ENCODE results near the gene PREX1.

The PREX1 gene

DNA sequence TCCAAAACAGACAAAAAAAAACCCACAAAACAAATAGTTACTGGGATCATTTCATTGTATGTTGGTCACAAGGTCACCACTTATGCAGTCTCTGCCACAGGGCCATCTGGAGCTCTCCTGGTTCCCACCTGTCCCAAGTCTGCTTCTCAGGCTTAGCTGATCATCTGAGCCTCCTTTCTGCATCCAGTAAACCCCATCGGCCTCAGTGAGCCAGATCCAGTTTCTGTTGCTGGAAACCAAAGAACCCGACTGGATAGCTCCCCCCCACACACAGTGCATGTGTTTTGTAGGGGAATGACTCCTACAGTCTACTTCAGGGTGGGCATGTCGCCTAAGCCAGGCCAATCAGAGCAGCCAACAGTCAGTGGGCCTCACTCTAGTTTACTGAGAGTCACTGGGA lies 233.3 kb downstream of the PREX1 start:
- DNase-seq (no peak), ATAC-seq (no peak)
- H3K9me3 Mint-ChIP-seq, result peaks cover 4 to 7% of the 10 kb centered on the region in 2 donors
- H3K4me1 Mint-ChIP-seq, result no peaks in the 10 kb centered on the region
- no peak overlapping the region for H3K27ac Mint-ChIP-seq
- no peak overlapping the region for H3K4me3 Mint-ChIP-seq
- H3K27me3 Mint-ChIP-seq, result peaks cover 9% of the 10 kb centered on the region

DNA sequence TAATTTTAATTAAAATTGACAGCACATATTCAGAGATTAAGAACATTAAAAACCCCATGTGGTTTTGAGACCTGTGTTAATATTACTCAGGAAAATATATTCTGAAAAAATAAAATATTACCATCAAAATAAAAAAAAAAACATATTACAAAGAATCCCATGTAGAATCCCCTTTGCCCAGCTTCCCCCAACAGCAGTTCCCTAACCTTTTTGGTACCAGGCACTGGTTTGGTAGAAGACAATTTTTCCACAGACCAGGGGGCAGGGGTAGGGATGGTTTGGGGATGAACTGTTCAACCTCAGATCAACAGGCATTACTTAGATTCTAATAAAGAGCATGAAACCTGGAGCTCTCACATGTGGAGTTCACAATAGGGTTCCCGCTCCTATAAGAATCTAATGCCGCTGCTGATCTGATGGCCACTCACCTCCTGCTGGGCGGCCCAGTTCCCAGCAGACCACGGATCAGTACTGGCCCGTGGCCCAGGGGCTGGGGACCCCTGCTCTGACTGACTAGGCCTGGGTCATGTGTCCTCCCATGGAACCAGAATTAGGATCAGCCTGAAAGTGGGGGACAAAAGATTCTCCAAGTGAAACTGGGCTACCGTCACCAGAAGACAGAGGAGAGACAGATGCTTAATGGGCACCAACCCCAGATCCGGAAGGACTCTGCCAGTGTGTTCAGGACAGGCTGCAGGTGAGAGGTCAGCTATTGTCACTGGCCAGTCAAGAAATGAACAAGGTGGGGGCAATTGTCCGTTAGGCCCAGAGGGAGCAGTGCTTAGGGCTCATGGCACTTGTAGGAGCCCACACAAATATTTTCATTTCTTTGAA lies 235.5 kb downstream of the PREX1 start:
- peaks cover 4 to 7% of the 10 kb centered on the region in 2 donors for H3K9me3 Mint-ChIP-seq
- no peaks in the 10 kb centered on the region for H3K4me1 Mint-ChIP-seq
- no peak for ATAC-seq
- H3K27ac Mint-ChIP-seq, result no peak overlapping the region
- H3K4me3 Mint-ChIP-seq, result no peak overlapping the region
- peaks cover 7% of the 10 kb centered on the region for H3K27me3 Mint-ChIP-seq
- no peak for DNase-seq

DNA sequence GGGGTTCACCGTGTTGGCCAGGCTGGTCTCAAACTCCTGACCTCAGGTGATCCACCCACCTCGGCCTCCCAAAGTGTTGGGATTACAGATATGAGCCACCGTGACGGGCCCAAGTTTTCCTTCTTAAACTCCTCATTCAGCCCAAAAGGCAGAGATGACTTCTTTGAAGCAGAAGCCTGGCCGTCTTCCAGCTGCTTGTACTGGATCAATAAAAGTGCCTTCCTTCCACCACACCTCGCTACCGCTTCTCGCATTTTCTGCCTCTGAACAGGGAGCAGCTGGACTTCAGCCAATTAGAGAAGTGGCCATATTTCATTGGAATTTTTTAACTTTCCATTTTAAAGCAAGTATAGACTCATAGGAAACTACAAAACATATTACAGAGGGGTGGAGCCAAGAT lies 241.1 kb downstream of the PREX1 start:
- H3K9me3 Mint-ChIP-seq, result no peaks in the 10 kb centered on the region
- DNase-seq (no peak), ATAC-seq (no peak)
- no peak overlapping the region for H3K4me3 Mint-ChIP-seq
- H3K27me3 Mint-ChIP-seq, result peaks cover 41% of the 10 kb centered on the region
- no peaks in the 10 kb centered on the region for H3K4me1 Mint-ChIP-seq
- no peak overlapping the region for H3K27ac Mint-ChIP-seq

DNA sequence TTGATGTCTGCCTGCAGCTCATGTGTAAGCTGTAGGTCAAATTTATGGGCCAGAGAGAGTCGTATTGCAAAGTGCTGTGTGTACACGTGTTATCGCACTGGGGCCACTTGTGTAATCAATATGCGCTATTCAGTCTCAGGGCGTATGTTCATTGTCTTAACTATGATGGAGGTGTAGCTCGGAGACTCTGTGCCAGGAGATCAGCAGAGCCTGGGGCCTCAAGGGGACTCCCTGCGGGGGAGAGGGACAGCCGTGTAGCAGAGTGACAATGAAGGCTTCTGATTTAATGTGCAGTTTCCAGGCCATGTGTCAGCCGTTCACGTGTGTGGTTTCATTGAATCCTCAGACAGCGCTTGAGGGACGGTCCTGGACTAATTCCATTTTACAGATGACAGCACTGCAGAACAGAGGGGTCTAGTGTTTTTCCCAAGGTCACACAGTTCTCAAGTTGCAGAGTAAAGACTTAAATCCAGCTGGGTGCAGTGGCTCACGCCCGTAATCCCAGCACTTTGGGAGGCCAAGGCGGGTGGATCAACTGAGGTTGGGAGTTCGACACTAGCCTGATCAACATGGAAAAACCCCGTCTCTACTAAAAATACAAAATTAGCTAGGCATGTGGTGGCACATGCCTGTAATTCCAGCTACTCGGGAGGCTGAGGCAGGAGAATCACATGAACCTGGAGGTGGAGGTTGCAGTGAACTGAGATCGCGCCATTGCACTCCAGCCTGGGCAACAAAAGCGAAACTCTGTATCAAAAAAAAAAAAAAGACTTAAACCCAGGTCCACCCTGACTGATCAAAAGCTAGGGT lies 242.5 kb downstream of the PREX1 start:
- H3K27me3 Mint-ChIP-seq, result peaks cover 41% of the 10 kb centered on the region
- no peak overlapping the region for H3K4me3 Mint-ChIP-seq
- no peak for ATAC-seq
- no peaks in the 10 kb centered on the region for H3K9me3 Mint-ChIP-seq
- H3K27ac Mint-ChIP-seq, result peak overlapping the region in 1 of 2 donors; percentile 59
- no peak for DNase-seq
- H3K4me1 Mint-ChIP-seq, result no peaks in the 10 kb centered on the region

DNA sequence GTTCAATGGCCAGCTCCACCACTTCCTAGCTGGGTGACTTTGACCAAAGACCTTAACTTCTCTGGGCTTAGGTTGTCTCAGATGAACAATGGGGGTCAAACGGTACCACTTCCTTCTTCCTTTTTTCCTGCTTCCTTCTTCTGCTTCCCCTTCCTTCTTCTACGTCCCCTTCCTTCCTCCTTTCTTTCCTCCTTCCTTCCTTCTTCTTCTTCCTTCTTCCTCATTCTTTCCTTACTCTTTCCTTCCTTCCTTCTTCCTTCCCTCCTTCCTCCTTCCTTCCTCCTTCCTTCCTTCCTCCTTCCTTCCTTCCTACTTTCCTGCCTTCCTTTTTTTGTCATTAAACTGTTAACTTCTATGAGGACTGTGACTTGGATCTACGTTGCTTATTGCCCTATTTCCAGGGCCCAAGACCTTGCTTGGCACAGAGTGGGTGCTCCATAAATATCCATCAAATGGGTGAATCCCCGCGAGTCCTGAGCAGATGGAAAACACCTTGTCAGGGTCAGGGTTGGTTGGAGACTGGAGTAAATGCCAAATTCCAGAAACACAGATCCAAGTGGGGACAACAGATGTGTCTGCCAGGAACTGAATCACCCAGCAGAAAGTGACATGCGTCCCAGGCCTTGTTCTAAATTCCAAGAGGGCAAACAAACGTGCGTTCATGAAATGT lies 243.3 kb downstream of the PREX1 start:
- Mint-ChIP-seq H3K27ac (no peak overlapping the region), H3K9me3 (no peaks in the 10 kb centered on the region), H3K27me3 (peaks cover 41% of the 10 kb centered on the region), H3K4me1 (no peaks in the 10 kb centered on the region), H3K4me3 (no peak overlapping the region)
- DNase-seq, result no peak
- ATAC-seq, result no peak

GRCh38 chr20:48583801-48584200 lies 244.0 kb downstream of the PREX1 start:
- ATAC-seq (no peak), DNase-seq (no peak)
- Mint-ChIP-seq H3K4me1 (no peaks in the 10 kb centered on the region), H3K27me3 (peaks cover 41% of the 10 kb centered on the region), H3K27ac (no peak overlapping the region), H3K9me3 (no peaks in the 10 kb centered on the region), H3K4me3 (no peak overlapping the region)

DNA sequence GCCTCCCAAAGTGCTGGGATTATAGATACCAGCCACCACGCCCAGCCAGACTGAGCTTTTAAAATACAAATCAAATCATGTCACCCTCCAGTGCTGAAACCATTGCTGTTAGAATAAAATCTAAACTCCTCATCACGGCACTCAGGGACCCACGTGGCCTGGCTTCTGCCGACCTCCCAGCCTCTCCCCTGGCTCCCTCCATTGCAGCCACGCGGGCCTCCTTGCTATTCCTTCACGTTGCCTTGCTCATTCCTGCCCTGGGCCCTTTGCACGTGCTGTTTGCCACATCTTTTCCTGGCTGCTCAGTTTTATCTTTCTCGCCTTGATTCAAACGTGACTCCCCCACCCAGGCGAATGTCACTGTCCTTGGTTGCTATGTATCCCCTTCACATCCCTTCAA lies 244.6 kb downstream of the PREX1 start:
- Mint-ChIP-seq H3K4me3 (no peak overlapping the region), H3K27me3 (peaks cover 39% of the 10 kb centered on the region), H3K4me1 (no peaks in the 10 kb centered on the region), H3K27ac (no peak overlapping the region), H3K9me3 (no peaks in the 10 kb centered on the region)
- ATAC-seq (no peak), DNase-seq (no peak)

DNA sequence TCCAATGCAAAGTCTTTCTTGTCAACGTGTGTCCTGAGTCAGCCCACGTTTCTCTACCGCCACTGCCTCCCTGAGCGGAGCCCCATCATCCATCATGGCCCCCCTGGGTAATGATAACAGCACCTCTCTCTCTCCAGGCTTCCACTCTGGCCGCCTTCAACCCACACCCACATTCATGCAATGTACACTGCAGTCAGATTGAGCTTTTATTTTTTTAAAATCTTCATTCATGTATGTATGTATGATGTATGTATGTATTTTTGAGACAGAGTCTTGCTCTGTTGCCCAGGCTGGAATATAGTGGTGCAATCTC lies 245.2 kb downstream of the PREX1 start:
- no peak for ATAC-seq
- Mint-ChIP-seq H3K4me3 (no peak overlapping the region), H3K9me3 (no peaks in the 10 kb centered on the region), H3K4me1 (no peaks in the 10 kb centered on the region), H3K27ac (no peak overlapping the region), H3K27me3 (peaks cover 36% of the 10 kb centered on the region)
- DNase-seq, result no peak

- ATAC-seq (no peak), DNase-seq (no peak)
- Mint-ChIP-seq H3K4me3 (no peak overlapping the region), H3K27me3 (peaks cover 29% of the 10 kb centered on the region), H3K4me1 (no peaks in the 10 kb centered on the region), H3K9me3 (no peaks in the 10 kb centered on the region), H3K27ac (no peak overlapping the region)
These were observed 246.6 kb downstream of the PREX1 start for GRCh38 chr20:48581167-48581566.

- no peak for DNase-seq
- H3K4me1 Mint-ChIP-seq, result no peaks in the 10 kb centered on the region
- ATAC-seq, result no peak
- H3K9me3 Mint-ChIP-seq, result no peaks in the 10 kb centered on the region
- H3K27ac Mint-ChIP-seq, result peak overlapping the region in 1 of 2 donors; percentile 27
- no peak overlapping the region for H3K4me3 Mint-ChIP-seq
- H3K27me3 Mint-ChIP-seq, result peaks cover 18% of the 10 kb centered on the region
These were observed 249.3 kb downstream of the PREX1 start for GRCh38 chr20:48578397-48579098.

DNA sequence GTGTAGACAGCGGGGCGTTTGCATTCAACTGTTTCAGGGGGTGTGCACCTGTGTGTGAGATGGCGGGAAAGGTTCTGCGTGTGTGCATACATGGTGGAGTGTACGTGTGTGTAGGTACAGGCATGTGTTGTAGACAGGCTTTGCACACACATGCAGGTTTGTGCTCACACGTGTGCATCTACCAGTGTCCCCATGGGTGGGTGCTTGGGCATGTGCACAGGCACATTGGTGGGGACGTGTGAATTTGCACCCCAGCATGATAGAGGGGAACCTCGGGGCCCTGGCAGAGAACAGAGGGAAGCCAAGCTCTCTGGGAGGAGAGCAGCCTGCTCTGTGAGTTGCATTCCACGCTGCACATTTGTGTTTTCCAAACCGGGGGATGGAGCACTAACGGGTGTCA lies 250.2 kb downstream of the PREX1 start:
- ATAC-seq, result no peak
- no peak for DNase-seq
- Mint-ChIP-seq H3K9me3 (no peaks in the 10 kb centered on the region), H3K27ac (no peak overlapping the region), H3K4me3 (no peak overlapping the region), H3K4me1 (no peaks in the 10 kb centered on the region), H3K27me3 (peaks cover 8% of the 10 kb centered on the region)

DNA sequence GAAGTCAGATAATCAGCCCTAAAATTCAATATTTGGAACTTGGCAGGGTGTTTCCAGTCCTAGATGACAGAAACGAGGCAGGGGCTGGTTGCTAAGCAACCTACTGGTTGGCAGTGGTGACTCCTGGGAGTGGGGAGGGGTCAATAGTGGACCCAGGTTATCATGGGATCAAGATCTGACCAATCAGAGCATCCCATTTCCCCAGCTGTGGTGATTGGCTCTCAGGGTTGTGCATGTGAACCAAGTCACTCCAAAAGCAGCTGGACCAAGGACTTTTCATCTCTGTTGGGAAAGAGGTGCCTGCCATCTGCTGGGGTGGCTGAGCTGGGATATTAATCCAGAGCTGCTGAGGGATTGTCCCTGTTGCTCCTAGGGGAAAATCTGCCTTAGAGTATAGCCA lies 253.4 kb downstream of the PREX1 start:
- DNase-seq (no peak), ATAC-seq (no peak)
- Mint-ChIP-seq H3K4me1 (no peaks in the 10 kb centered on the region), H3K4me3 (no peak overlapping the region), H3K27me3 (no peaks in the 10 kb centered on the region), H3K9me3 (no peaks in the 10 kb centered on the region), H3K27ac (no peak overlapping the region)

All from stimulated activated naive CD8-positive, alpha-beta T cell treated with anti-CD3 and anti-CD28 coated beads, Interleukin-15, amount 100 ng/mL, for 72 hours (primary cell).